Endothelial cell of umbilical vein (primary cell): ENCODE results near the gene LMO4.

Experiments used
- EZH2 ChIP-seq: IDR thresholded peaks from 2 replicates; pipeline ENCODE4 v1.6.1; 2012; ENCODE audit warnings: borderline replicate concordance, low read depth, mild to moderate bottlenecking, moderate library complexity, low read length, inconsistent platforms; ENCODE audit not compliant: severe bottlenecking
- FOS ChIP-seq: IDR thresholded peaks from 2 replicates; pipeline ENCODE4 v1.6.1; 2011; ENCODE audit warnings: mild to moderate bottlenecking, low read length, moderate library complexity, borderline replicate concordance; ENCODE audit not compliant: insufficient read depth
- GATA2 ChIP-seq: IDR thresholded peaks from 2 replicates; pipeline ENCODE4 v1.7.0; 2011; ENCODE audit warnings: low read depth, mild to moderate bottlenecking, moderate library complexity, mixed read lengths, low read length; ENCODE audit not compliant: insufficient read length, insufficient read depth
- JUN ChIP-seq: IDR thresholded peaks from 2 replicates; pipeline ENCODE4 v1.6.1; 2011; ENCODE audit warnings: borderline replicate concordance, low read depth; ENCODE audit not compliant: insufficient read length, insufficient read depth
- POLR2A ChIP-seq: IDR thresholded peaks from 2 replicates; pipeline ENCODE4 v1.6.1; 2012; ENCODE audit warnings: low read depth, mild to moderate bottlenecking, control low read depth, low read length
- POLR2AphosphoS5 ChIP-seq: IDR thresholded peaks from 2 replicates; pipeline ENCODE4 v1.6.1; 2012; ENCODE audit warnings: low read depth, mild to moderate bottlenecking, control low read depth, low read length, moderate library complexity; ENCODE audit not compliant: insufficient read depth
- TF ChIP-seq, protein P1 (sequence below), 2 donors: IDR thresholded peaks; 1 replicate in 1 of 2; 2 replicates in 1 of 2; pipeline ENCODE4 v1.5.1; 2011; ENCODE audit warnings: low read length in 2 of 2, mild to moderate bottlenecking in 2 of 2, moderate library complexity in 2 of 2, control low read depth in 1 of 2, inconsistent platforms in 1 of 2, low read depth in 1 of 2; ENCODE audit not compliant: insufficient read depth in 1 of 2; ENCODE audit errors: extremely low read depth in 1 of 2
- TF ChIP-seq, protein P2 (sequence below): IDR thresholded peaks from 2 replicates; pipeline ENCODE4 v1.6.1; 2011; ENCODE audit not compliant: insufficient read depth, insufficient read length

DNA sequence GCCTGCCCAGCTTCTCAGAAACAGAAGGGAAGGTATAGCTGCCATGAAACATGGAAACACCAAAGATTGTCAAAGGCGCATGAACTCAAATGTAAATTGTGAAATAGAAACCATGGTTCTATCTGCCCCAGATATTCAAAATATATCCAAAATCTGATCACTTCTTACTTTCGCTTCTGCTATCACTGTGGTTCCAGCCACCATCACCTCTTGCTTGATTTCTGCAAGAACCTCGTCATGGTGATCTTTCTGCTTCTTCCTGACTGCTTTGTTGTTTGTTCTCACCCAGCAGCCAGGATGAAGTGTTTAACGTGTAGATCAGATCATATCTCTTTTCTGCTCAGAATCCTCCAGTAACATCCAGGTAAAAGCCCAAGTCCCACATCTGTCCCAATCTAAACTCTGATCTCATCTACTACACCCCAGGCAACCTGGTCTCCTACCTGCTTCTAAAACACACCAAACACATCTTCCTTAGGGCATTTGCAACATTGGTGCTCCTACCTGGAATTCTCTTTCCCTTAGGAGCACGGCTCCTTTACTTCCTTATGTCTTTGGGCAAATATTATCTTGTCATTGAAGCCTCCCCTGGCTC, 10.5 kb upstream of the LMO4 start:
- no peak for TF ChIP-seq EZH2
- no peak for TF ChIP-seq POLR2A
- TF ChIP-seq, protein P1, sequence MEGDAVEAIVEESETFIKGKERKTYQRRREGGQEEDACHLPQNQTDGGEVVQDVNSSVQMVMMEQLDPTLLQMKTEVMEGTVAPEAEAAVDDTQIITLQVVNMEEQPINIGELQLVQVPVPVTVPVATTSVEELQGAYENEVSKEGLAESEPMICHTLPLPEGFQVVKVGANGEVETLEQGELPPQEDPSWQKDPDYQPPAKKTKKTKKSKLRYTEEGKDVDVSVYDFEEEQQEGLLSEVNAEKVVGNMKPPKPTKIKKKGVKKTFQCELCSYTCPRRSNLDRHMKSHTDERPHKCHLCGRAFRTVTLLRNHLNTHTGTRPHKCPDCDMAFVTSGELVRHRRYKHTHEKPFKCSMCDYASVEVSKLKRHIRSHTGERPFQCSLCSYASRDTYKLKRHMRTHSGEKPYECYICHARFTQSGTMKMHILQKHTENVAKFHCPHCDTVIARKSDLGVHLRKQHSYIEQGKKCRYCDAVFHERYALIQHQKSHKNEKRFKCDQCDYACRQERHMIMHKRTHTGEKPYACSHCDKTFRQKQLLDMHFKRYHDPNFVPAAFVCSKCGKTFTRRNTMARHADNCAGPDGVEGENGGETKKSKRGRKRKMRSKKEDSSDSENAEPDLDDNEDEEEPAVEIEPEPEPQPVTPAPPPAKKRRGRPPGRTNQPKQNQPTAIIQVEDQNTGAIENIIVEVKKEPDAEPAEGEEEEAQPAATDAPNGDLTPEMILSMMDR (IDR thresholded peaks at IDR 0.05; ENCODE audit: extremely low read depth in 1 of 2, insufficient read depth in 1 of 2, low read depth in 1 of 2, low read length in 2 of 2): no peak
- TF ChIP-seq, protein P2, sequence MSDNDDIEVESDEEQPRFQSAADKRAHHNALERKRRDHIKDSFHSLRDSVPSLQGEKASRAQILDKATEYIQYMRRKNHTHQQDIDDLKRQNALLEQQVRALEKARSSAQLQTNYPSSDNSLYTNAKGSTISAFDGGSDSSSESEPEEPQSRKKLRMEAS: no peak
- no peak for TF ChIP-seq POLR2AphosphoS5
- no peak for TF ChIP-seq GATA2
- TF ChIP-seq JUN: no peak
- no peak for TF ChIP-seq FOS
